ENCODE data around the gene VSIR. TPM values are rescaled to one million over a fixed set of nuclear protein-coding genes. Genes with fewer than 3 reads are reported as not detected.
A peak's percentile ranks its signal among the peaks of the same experiment; 100 is the strongest.

VSIR gene
- total RNA-seq, 1 experiment from 2014 or later, result 57.7 TPM

DNA sequence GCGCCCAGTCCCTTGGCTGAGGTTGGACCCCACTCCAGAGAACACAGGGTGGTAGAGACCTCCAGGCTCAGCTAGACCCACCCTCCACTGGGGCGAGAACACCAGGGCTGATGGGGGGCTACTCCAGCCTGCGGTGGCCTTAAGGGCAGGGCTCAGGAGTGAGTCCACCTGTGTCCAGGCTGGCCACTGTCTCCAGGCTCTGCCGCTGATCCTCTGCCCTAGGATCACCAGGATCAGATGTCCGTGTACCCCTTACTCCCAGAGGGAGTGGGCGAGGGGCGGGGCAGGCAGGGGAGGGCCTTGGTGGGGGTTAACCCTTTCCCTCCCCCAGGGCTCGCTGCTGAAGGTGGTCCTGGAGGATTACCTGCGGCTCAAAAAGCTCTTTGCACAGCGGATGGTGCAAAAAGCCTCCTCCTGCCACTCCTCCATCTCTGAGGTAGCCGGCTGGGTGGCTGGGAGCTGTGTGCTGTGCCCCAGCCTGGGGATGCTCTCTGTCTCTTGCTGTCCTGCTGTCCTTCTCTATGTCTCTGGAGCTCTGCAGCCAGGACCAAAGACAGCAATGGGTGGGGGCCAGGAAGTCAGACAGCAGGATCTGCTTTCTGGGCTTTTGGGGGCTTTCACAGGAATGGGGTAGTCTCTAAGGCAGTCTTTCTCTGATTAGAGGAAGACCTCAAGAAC, 39.7 kb upstream of the VSIR start:
- peaks cover 10% of the 10 kb centered on the region; the same call in 1 of the 2 replicates for H3K36me3 ChIP-seq (ENCODE audit: low read depth)
- no peak overlapping the region for H3K27ac ChIP-seq
- H4K20me1 ChIP-seq (ENCODE audit: insufficient read depth), result 0 out of 2 replicates have a peak, but pooled peaks cover 3% of the 10 kb centered on the region
- POLR2A ChIA-PET (ENCODE audit: unreplicated experiment), result no interaction called here
- no peak for DNase-seq
- H3K4me3 ChIP-seq, result no peak overlapping the region
- peaks cover 10% of the 10 kb centered on the region; the same call in 1 of the 2 replicates for H3F3A ChIP-seq (ENCODE audit: insufficient read depth, low read depth)
- no peak overlapping the region for H3K4me2 ChIP-seq
- no TSS peak for BruUV-seq (replicated peaks)
- H3K27me3 ChIP-seq (ENCODE audit: insufficient read depth, low read depth), result no peaks in the 10 kb centered on the region
- intact Hi-C loops (cut with micrococcal nuclease; ENCODE audit: unreplicated experiment), result loop anchor here (5.0 kb wide), 3 partner anchors 101 to 501 kb away; partner anchors contain the start of gene CDH23
- H3K79me2 ChIP-seq (ENCODE audit: low read depth), result no peaks in the 10 kb centered on the region
- CTCF ChIA-PET, result interaction anchor here (0.7 to 0.9 kb wide), 2 partner anchors 116 to 171 kb away, joined by 4 to 15 read pairs; no protein-coding TSS in a partner anchor
- no peaks in the 10 kb centered on the region for H3K4me1 ChIP-seq (replicated peaks; ENCODE audit: insufficient read depth)
- H3K9me2 ChIP-seq (ENCODE audit: insufficient read depth), result no peaks in the 10 kb centered on the region
- H2AFZ ChIP-seq, result no peak overlapping the region
- H3K9me3 ChIP-seq (ENCODE audit: insufficient read depth, low read depth), result no peaks in the 10 kb centered on the region
- TF ChIP-seq EZH2 (IDR thresholded peaks at IDR 0.05; ENCODE audit: low read depth), result no peak
- TF ChIP-seq, protein P1, sequence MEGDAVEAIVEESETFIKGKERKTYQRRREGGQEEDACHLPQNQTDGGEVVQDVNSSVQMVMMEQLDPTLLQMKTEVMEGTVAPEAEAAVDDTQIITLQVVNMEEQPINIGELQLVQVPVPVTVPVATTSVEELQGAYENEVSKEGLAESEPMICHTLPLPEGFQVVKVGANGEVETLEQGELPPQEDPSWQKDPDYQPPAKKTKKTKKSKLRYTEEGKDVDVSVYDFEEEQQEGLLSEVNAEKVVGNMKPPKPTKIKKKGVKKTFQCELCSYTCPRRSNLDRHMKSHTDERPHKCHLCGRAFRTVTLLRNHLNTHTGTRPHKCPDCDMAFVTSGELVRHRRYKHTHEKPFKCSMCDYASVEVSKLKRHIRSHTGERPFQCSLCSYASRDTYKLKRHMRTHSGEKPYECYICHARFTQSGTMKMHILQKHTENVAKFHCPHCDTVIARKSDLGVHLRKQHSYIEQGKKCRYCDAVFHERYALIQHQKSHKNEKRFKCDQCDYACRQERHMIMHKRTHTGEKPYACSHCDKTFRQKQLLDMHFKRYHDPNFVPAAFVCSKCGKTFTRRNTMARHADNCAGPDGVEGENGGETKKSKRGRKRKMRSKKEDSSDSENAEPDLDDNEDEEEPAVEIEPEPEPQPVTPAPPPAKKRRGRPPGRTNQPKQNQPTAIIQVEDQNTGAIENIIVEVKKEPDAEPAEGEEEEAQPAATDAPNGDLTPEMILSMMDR (conservative IDR thresholded peaks at IDR 0.05), result no peak

DNA sequence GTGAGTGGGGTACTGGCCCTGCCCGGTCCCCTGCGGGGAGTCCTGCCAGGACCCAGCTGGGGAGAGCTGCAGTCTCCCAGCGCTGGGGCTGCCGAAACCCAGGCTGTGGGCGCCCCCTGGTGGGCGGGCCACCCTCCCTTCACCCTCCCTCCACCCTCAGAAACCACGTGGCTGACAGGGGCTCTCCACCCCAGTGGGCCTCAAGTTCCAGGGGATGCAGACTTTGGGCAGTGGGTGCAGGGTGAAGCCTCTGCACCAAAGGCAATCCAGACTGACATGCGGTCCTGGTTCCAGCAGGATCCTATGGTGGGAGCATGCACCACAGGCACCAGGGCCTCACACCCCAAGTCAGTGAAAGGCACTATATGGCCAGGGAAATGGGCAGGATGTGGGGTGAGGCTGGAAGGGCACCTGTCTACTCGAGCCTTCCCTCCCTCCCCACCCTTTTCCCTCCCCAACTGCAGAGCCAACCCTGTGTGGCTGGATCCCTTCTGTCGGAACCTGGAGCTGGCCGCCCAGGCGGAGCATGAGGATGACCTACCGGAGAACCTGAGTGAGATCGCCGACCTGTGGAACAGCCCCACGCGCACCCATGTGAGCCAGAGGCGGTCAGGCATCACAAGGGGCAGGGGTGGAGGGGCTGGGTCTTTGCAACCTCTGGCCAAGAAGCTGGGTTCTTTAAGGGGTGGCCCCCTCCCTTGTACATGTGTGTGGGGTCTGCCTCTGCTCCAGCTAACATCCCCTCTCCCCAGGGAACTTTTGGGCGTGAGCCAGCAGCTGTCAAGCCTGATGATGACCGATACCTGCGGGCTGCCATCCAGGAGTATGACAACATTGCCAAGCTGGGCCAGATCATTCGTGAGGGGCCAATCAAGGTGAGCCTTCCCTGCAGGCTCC, 38.9 kb upstream of the VSIR start:
- no peak overlapping the region for H2AFZ ChIP-seq
- H3K27ac ChIP-seq, result no peak overlapping the region
- TF ChIP-seq EZH2 (IDR thresholded peaks at IDR 0.05; ENCODE audit: low read depth), result no peak
- TF ChIP-seq, protein P1 (conservative IDR thresholded peaks at IDR 0.05), result peak; percentile 90
- ChIA-PET POLR2A (ENCODE audit: unreplicated experiment) (interaction anchor here (0.5 kb wide), 1 partner anchor 585 kb away, joined by 12 read pairs; no protein-coding TSS in a partner anchor), CTCF (interaction anchor here (0.7 to 1.1 kb wide), 3 partner anchors 115 to 170 kb away, joined by 3 to 15 read pairs (median 4); no protein-coding TSS in a partner anchor)
- H3K4me1 ChIP-seq (replicated peaks; ENCODE audit: insufficient read depth), result no peaks in the 10 kb centered on the region
- no peak overlapping the region for H3K4me3 ChIP-seq
- intact Hi-C loops (cut with micrococcal nuclease; ENCODE audit: unreplicated experiment), result loop anchor here (5.0 kb wide), 3 partner anchors 100 to 500 kb away; partner anchors contain the start of gene CDH23
- no TSS peak for BruUV-seq (replicated peaks)
- H3K27me3 ChIP-seq (ENCODE audit: insufficient read depth, low read depth), result no peaks in the 10 kb centered on the region
- peak; percentile 31 to 71 for DNase-seq
- no peaks in the 10 kb centered on the region for H3K9me3 ChIP-seq (ENCODE audit: insufficient read depth, low read depth)
- no peaks in the 10 kb centered on the region for H3K9me2 ChIP-seq (ENCODE audit: insufficient read depth)
- peaks cover 10% of the 10 kb centered on the region; the same call in 1 of the 2 replicates for H3F3A ChIP-seq (ENCODE audit: insufficient read depth, low read depth)
- H3K36me3 ChIP-seq (ENCODE audit: low read depth), result peaks cover 8% of the 10 kb centered on the region; the same call in 1 of the 2 replicates
- no peak overlapping the region for H3K4me2 ChIP-seq
- H4K20me1 ChIP-seq (ENCODE audit: insufficient read depth), result 0 out of 2 replicates have a peak, but pooled peaks cover 3% of the 10 kb centered on the region
- no peaks in the 10 kb centered on the region for H3K79me2 ChIP-seq (ENCODE audit: low read depth)

DNA sequence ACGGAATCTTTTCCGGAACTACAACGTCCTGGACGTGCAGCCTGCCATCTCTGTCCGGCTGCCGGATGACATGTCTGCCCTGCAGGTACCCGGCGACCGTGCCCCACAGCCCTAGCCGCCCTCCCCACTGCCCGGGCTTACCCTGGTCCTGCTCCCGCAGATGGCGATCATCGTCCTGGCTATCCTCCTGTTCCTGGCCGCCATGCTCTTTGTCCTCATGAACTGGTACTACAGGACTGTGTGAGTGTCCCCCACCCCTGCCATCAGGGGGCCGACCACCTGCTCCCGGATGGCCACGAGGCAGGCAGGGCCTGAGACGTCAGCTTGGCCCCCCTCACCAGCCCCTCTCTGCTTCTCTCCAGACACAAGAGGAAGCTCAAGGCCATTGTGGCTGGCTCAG, 38.0 kb upstream of the VSIR start:
- intact Hi-C loops (cut with micrococcal nuclease; ENCODE audit: unreplicated experiment), result loop anchor here (5.0 kb wide), 3 partner anchors 99 to 499 kb away; partner anchors contain the start of gene CDH23
- H3K9me2 ChIP-seq (ENCODE audit: insufficient read depth), result no peaks in the 10 kb centered on the region
- no peaks in the 10 kb centered on the region for H3K36me3 ChIP-seq (ENCODE audit: low read depth)
- ChIA-PET CTCF (interaction anchor here (0.6 to 1.1 kb wide), 2 partner anchors 103 to 115 kb away, joined by 3 read pairs; no protein-coding TSS in a partner anchor), POLR2A (ENCODE audit: unreplicated experiment) (no interaction called here)
- no peak overlapping the region for H3K4me3 ChIP-seq
- no peak overlapping the region for H3K27ac ChIP-seq
- H3K9me3 ChIP-seq (ENCODE audit: insufficient read depth, low read depth), result no peaks in the 10 kb centered on the region
- H3K4me1 ChIP-seq (replicated peaks; ENCODE audit: insufficient read depth), result no peaks in the 10 kb centered on the region
- H3K27me3 ChIP-seq (ENCODE audit: insufficient read depth, low read depth), result no peaks in the 10 kb centered on the region
- H3K4me2 ChIP-seq, result no peak overlapping the region
- no peak overlapping the region for H2AFZ ChIP-seq
- peak in 1 of 2 experiments; percentile 1 for DNase-seq
- no peaks in the 10 kb centered on the region for H3K79me2 ChIP-seq (ENCODE audit: low read depth)
- 0 out of 2 replicates have a peak, but pooled peaks cover 3% of the 10 kb centered on the region for H4K20me1 ChIP-seq (ENCODE audit: insufficient read depth)
- TF ChIP-seq, protein P1 (conservative IDR thresholded peaks at IDR 0.05), result no peak
- TF ChIP-seq EZH2 (IDR thresholded peaks at IDR 0.05; ENCODE audit: low read depth), result no peak
- BruUV-seq (replicated peaks), result no TSS peak
- peaks cover 5% of the 10 kb centered on the region; the same call in 1 of the 2 replicates for H3F3A ChIP-seq (ENCODE audit: insufficient read depth, low read depth)

Data from PC-9 (cell line).